K562 (cell line): ENCODE measurements around the gene GSK3B. TPM values are rescaled to one million over a fixed set of nuclear protein-coding genes. Genes with fewer than 3 reads are reported as not detected.

ENCODE experiments used
- ATAC-seq: fragments of 200-7000 bp; cut with Tn5 transposase; 3 replicates; pipeline ENCODE4 v1.9.1; 2020; ENCODE audit warnings: moderate library complexity
- BruUV-seq: library from RNA; stranded (reverse); fragments of 400-500 nt; replicated peaks from 2 replicates; lab custom pipeline; 2021; lab: Mats Ljungman, UMichigan
- CTCF ChIA-PET: fragments of 300-600 bp; formaldehyde crosslinking; extraction: SDS; loops from one replicate; lab custom pipeline; 2021; ENCODE audit warnings: low intra/inter-chr PET ratio; lab: Yijun Ruan, JAX
- POLR2A ChIA-PET: fragments of 300-600, 350-650 bp; sonication (Branson Sonifier 250); formaldehyde crosslinking; extraction: SDS; loops from one replicate; lab custom pipeline; 2021; ENCODE audit warnings: antibody characterized with exemption, inconsistent platforms; lab: Yijun Ruan, JAX
- DNase-seq, 4 experiments: peaks; one replicate each; pipeline versions ENCODE4 v3.0.0 to v3.0.0-alpha.2; 2011 to 2018; ENCODE audit warnings: low spot score in 3 of 4, mixed read lengths in 3 of 4; ENCODE audit errors: extremely low read depth in 1 of 4
- FAIRE-seq: peaks from 2 replicates; lab custom pipeline; 2011; peaks lifted over from hg19 to GRCh38; lab: Jason Lieb, UNC
- H2AFZ ChIP-seq: 2 replicates; pipeline ENCODE4 v1.6.0; 2011; ENCODE audit warnings: low read depth, low read length, control low read depth, inconsistent platforms
- H3K27ac ChIP-seq: fragments of 200-600 bp; 3 replicates; pipeline ENCODE4 v1.8.0; 2011; ENCODE audit warnings: low read depth, mild to moderate bottlenecking, control low read depth, inconsistent platforms, low read length, moderate library complexity, mixed read lengths; ENCODE audit errors: extremely low read depth
- H3K27me3 ChIP-seq, 2 experiments: fragments of 300-600 bp in 1 of 2; 2 replicates in 1 of 2; 3 replicates in 1 of 2; pipeline versions ENCODE4 v1.6.0 to v1.8.0; 2011; ENCODE audit warnings: inconsistent platforms in 2 of 2, low read length in 2 of 2, mild to moderate bottlenecking in 1 of 2, mixed read lengths in 1 of 2, moderate library complexity in 1 of 2; ENCODE audit not compliant: control insufficient read depth in 2 of 2, insufficient read depth in 2 of 2
- H3K36me3 ChIP-seq: fragments of 300-600 bp; 3 replicates; pipeline ENCODE4 v1.8.0; 2011; ENCODE audit warnings: mild to moderate bottlenecking, low read length, inconsistent platforms; ENCODE audit not compliant: control insufficient read depth, insufficient read depth
- H3K4me1 ChIP-seq, 2 experiments: fragments of 200-600 bp in 1 of 2; replicated peaks in 1 of 2; 2 replicates in 1 of 2; 3 replicates in 1 of 2; pipeline versions ENCODE4 v1.5.1 to v1.8.0; 2011; ENCODE audit warnings: inconsistent platforms in 2 of 2, low read length in 2 of 2, mild to moderate bottlenecking in 1 of 2, mixed read lengths in 1 of 2, moderate library complexity in 1 of 2; ENCODE audit not compliant: control insufficient read depth in 2 of 2, insufficient read depth in 2 of 2
- H3K4me2 ChIP-seq: 2 replicates; pipeline ENCODE4 v1.6.1; 2011; ENCODE audit warnings: low read length, control low read depth, inconsistent platforms, mixed read lengths; ENCODE audit not compliant: insufficient read depth
- H3K4me3 ChIP-seq: fragments of 200-600 bp; sonication (generic), shearing (Covaris generic); 2 replicates; pipeline ENCODE4 v1.5.1; 2016; ENCODE audit warnings: control low read depth, inconsistent platforms
- H3K79me2 ChIP-seq: fragments of 200-600 bp; 3 replicates; pipeline ENCODE4 v1.8.0; 2011; ENCODE audit warnings: low read length, inconsistent platforms; ENCODE audit not compliant: control insufficient read depth, insufficient read depth
- H3K9ac ChIP-seq, 2 experiments: 2 replicates each; pipeline versions ENCODE4 v1.6.0 to v1.6.1; 2011; ENCODE audit warnings: low read depth in 2 of 2, low read length in 2 of 2, control low read depth in 1 of 2, inconsistent platforms in 1 of 2, mild to moderate bottlenecking in 1 of 2, mixed read lengths in 1 of 2; ENCODE audit not compliant: insufficient read depth in 1 of 2
- H3K9me1 ChIP-seq: one replicate; pipeline ENCODE4 v1.6.0; 2011; ENCODE audit warnings: inconsistent platforms, mild to moderate bottlenecking, low read length, moderate library complexity; ENCODE audit not compliant: control insufficient read depth, insufficient read depth
- H3K9me3 ChIP-seq: replicated peaks from 2 replicates; pipeline ENCODE4 v1.5.1; 2011; ENCODE audit warnings: low read depth, low read length, inconsistent platforms; ENCODE audit not compliant: control insufficient read depth, insufficient read depth
- H4K20me1 ChIP-seq: replicated peaks from 2 replicates; pipeline ENCODE4 v1.6.1; 2011; ENCODE audit warnings: low read length, inconsistent platforms, mixed read lengths; ENCODE audit not compliant: control insufficient read depth, insufficient read depth
- ZNF124 ChIP-seq: sonication (generic); formaldehyde crosslinking; IDR thresholded peaks from 2 replicates; pipeline ENCODE4 v1.8.1; 2022; ENCODE audit warnings: missing genetic modification reagents
- ZNF316 ChIP-seq: fragments of 450-650 bp; IDR thresholded peaks from 2 replicates; pipeline ENCODE4 v1.6.1; 2016
- ZNF766 ChIP-seq: fragments of 200-800 bp; sonication (Bioruptor generic); conservative IDR thresholded peaks from 2 replicates; pipeline ENCODE4 v1.6.1; 2016; ENCODE audit warnings: missing genetic modification characterization, missing compliant biosample characterization
- WGBS: fragments of 100-300 bp; shearing (Covaris generic); methylation state at CpG from one replicate; pipeline ENCODE4 v1.1.6; 2016; ENCODE audit warnings: low coverage, mixed read lengths; ENCODE audit not compliant: insufficient coverage; ENCODE audit errors: missing lambda C conversion rate; 5-methylcytosine and 5-hydroxymethylcytosine counted together
- in situ Hi-C: fragments of 300-500 bp; cut with MboI; formaldehyde crosslinking; loops from 4 replicates; pipeline ENCODE4 v1.15.0; 2018; ENCODE audit warnings: inconsistent platforms, mixed read lengths
- intact Hi-C: fragments of 100-400 bp; cut with micrococcal nuclease; formaldehyde crosslinking; loops from 2 replicates; pipeline ENCODE4 v1.14.2; 2022
- polyA plus RNA-seq, 8 experiments: library from polyadenylated mRNA; depleted of rRNA in 4 of 8; stranded (reverse) in 5 of 8; unstranded in 3 of 8; fragments of >200 nt; fragmentation: Nextera tagmentation in 2 of 8; fragmentation: Illumina TruSeq in 1 of 8; extraction: Ambion mirVana in 2 of 8; extraction: Trizol in 1 of 8; gene quantifications; 2 replicates each; pipeline versions ENCODE4 v1.2.1 to v1.2.3, GENCODE V29; 2011 to 2014; ENCODE audit warnings: inconsistent platforms in 1 of 8, missing spikeins in 1 of 8
- total RNA-seq, 7 experiments: library from RNA; depleted of rRNA in 6 of 7; stranded (reverse); fragments of >200 nt in 6 of 7; fragmentation: Illumina TruSeq in 2 of 7; extraction: Trizol in 2 of 7; gene quantifications; 2 replicates each; pipeline versions ENCODE4 v1.2.1 to v1.2.3, GENCODE V29; 2011 to 2021; ENCODE audit warnings: low replicate concordance in 1 of 7

Gene GSK3B
- total and polyA plus RNA-seq, 9 of the 15 experiments (the other 6 are each of a cell fraction or from before 2014, with no cell fraction given): 4.7 to 25.0 (median 18.7) TPM

DNA sequence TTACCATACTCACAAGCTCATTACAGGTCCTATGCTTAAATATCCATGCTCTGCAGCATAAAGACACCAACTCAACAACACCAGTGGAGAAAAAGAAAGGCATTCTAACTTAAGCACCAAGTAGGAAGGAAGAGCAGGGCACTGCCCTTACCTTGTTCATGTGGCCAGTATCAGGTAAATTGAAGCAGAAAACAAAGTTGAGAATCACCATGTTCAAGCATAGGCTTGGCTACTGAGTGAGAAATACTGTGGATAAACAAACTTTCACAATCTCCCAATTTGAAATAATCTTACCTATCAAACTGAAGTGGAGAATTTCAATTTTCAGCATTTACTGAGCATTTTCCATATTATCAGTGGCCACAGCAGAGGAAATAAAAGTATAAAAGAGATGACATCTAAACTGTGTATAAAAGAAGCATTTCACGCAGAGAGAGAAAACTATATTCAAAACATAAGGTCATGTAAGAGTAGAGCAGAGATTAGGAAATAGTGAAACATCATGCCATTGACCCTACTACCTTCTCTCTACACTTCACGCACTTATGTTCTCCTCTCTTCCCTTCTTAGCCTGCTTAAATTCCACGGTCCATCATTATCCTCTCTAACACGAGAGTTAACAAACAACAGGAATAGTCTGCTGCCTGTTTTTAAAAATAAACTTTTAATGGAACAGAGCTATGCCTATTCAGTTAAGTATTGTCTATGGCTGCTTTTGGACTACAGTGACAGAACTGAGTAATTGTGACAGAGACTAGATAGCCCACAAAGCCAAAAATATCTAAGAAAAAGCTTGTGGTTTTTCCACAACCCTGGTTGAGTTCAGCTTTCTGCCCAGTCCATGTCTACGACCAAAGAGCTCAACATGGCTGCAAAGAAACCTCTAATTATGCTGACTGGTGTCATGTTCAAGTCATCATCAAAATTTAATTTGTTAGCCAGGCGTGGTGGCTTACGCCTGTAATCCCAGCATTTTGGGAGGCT, 169.8 kb downstream of the GSK3B start:
- no peaks in the 10 kb centered on the region for H4K20me1 ChIP-seq
- H3K79me2 ChIP-seq: no peaks in the 10 kb centered on the region; the same call in 2 of the 3 replicates
- H3K4me3 ChIP-seq: no peak overlapping the region
- H3K27ac ChIP-seq: no peak overlapping the region
- no peaks in the 10 kb centered on the region for H3K36me3 ChIP-seq
- ChIA-PET POLR2A (interaction anchor here (0.6 kb wide), 1 partner anchor 387 kb away, joined by 3 read pairs; no protein-coding TSS in a partner anchor), CTCF (no interaction called here)
- no peak for DNase-seq
- no peak for ATAC-seq
- H3K9me1 ChIP-seq: no peaks in the 10 kb centered on the region
- no TSS peak for BruUV-seq
- no peak overlapping the region for H3K4me2 ChIP-seq
- FAIRE-seq: no peak
- intact Hi-C loops (no loop called here), in situ Hi-C loops (no loop called here)
- H3K9ac ChIP-seq: no peak overlapping the region
- no peaks in the 10 kb centered on the region for H3K4me1 ChIP-seq
- no peaks in the 10 kb centered on the region for H3K27me3 ChIP-seq
- no peak overlapping the region for H2AFZ ChIP-seq
- no peaks in the 10 kb centered on the region for H3K9me3 ChIP-seq
- WGBS: 87% methylated on average over 6 of the region's 7 CpGs
- TF ChIP-seq ZNF766: peak; percentile 50; the same call in 1 of the 2 replicates
- TF ChIP-seq ZNF316: 0 out of 2 replicates have a peak, but pooled peaks have one; percentile 22
- TF ChIP-seq ZNF124 (CRISPR knock-in tag): no peak
